Activated CD4-positive, alpha-beta T cell treated with anti-CD3 and anti-CD28 coated beads, Interleukin-2, Interleukin-6, amounts not matched to agents 100 ng/mL and 50 ng/mL, durations not matched to agents 16 hours and 8 hours (primary cell): ENCODE data around the gene GAK.

Source experiments
- DNase-seq: peaks from one replicate; pipeline ENCODE4 v3.0.0-alpha.2; 2020

The GAK gene

DNA sequence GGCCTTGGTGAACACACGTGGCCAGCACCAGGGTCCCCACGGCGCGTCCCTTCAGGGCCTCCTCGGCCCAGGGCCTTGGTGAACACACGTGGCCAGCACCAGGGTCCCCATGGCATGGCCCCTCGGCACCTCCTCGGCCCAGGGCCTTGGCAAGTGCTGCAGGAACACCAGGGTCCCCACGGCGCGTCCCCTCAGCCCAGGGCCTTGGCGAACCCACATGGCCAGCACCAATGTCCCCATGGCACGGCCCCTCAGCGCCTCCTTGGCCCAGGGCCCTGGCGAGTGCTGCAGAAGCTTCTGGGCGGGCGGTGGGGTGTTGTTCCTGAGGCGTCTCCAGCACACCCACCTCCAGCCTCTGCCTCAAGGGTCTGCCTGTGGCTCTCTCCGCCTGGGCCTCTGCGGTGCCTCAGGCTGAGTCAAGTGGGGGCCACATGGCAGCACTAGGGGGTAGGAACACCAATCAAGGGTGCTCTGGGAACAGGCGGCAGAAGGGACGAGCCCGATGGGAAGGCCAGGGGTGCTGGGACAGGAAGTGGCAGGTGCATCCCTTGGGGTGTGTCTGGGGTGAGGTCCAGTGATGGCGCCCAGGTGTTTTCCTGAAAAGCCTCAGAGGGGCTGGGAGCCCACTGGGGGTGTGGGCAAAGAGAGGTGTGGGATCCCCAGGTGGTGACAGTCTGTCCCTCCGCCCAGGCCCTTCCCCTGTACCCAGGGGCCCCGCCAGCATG lies 64.4 kb downstream of the GAK start:
- no peak for DNase-seq

DNA sequence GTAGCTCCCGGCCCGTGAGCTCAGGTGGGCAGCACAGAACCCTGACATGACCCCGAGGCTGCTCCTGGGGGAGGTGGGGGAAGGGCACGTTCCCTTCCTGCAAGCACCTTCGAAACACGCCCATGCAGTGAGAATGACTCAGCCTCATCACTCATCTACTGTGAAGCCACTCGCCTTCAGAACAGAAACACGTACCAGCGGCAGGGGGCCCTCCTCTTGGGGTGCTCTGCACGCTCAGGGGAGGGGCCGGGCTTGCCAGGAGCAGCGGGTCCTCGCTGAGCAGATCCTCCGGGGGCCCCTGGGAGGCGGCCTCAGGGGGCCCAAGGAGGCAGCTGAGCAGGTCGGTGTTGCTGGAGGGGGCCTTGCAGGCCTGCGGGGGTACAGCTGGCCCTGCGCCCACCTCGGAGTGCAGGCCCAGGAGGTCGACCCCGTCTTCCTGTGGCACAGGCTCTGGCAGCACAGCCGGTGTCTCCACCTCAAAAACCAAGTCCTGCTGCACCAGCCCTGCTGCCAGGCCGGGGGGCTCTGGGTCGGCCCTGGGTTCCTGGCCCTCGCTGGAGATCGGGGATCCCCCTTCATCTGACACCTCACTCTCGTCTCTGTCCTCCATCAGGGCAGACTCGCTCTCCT lies 65.2 kb downstream of the GAK start:
- no peak for DNase-seq

DNA sequence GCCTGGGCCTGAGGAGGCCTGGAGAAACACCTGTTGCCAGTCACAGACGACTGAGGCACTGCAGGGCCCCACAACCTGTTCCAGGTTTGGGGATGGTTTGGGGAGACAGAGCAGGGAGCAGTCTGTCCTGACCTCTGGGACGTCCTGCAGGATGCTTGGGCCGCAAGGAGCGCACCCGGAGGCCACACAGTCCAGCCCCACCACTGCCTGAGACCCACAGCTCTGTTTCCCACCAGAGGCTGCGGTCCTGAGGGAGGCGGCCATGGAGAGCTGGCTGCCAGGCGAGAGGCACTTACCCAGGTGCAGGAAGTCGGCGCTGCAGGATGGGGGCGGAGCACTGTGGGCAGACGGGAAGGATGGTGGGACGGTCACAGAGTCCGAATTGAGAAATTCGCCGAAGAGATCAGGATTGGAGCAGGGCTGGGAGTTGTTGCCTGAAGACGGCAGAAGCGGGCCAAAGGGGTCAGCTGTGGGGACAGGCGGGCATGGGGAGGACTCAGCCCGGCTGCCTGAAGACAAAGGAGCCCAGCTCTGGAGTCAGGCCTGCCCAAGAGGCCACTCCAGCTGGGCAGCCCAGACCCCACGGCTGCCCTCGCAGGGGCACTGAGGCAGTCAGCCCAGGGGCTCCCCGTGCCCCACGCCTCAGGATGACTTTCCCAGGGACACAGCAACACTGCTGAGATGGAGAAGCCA lies 65.9 kb downstream of the GAK start:
- DNase-seq, result no peak

DNA sequence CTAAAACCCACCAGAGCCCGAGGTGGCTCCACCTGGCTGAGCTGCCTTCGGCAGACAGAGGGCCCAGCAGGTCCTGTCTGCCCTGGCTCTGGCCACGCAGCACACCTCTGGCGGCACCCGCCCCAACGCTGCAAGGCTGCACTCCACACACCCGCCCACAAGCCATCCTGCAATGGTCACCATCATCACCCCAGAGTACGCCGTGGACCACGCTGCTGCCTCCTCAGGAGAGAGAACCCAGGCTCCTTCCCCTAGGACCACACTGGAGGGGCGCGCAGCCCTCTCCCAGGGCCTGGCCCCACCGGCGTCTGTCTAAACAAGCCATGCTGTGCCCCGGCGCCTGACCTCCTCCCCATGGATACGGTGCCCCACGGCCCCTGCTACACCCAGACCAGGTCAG lies 66.5 kb downstream of the GAK start:
- DNase-seq, result no peak

DNA sequence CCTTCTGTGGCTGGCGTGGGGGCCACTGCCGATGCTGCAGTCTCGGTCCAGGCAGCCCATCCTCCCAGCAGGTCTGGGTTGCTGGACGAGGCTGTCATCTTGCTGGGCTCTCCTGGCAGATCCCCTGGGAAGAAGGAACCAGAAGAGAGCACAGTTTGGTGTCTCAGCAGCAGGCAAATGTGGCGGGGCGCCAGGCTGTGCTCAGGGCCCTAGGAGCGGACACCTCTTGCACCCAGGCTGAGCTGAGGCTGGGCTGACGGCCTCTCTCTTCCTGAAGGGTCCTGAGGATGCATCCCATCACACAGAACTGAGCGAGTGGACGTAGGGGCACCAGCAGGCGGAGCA lies 67.0 kb downstream of the GAK start:
- no peak for DNase-seq

DNA sequence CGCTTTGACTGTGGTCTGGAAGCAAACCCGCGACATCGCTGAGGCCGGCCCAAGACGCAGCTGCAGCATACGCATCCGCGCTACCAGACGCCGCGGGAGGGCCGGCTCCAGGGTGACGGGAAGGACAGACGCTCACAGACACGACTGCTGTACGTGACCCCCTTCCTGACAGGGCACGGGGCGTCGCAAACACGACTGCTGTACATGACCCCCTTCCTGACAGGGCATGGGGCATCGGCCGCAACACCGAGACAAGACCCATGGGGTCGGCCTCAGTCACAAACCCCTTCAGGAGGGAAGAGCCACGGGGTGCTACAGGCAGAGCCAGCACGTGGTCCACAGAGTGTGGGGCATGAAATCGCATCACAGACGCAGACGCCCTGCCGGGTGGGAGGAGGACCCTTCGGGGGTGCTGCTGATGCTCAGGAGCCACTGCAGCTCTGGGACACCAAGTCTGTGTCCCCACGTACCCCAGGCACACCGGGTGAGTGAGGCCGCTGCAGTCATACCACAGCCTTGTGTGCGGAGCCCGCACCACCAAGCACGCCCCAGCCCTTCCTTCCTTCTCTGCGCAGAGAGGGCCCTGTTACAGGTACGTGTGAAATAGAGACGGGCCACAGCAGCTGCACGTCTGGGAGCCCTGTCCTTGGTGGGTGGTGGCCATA lies 67.5 kb downstream of the GAK start:
- DNase-seq, result no peak

DNA sequence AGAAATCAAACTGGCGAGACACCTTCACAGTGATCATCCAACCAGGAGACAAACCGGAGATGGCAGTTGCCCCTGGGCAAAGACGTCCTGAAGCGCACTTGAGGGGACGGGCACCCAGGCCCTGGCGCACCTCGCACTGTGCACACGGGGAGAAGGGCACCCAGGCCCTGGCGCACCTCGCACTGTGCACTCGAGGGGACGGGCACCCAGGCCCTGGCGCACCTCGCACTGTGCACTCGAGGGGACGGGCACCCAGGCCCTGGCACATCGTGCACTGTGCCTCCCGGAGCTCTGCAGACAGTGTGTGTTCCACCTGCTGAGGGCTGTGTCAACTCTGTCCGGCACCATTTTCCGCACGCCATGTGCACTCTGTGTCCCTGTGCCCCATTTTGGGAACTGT lies 71.6 kb downstream of the GAK start:
- no peak for DNase-seq

DNA sequence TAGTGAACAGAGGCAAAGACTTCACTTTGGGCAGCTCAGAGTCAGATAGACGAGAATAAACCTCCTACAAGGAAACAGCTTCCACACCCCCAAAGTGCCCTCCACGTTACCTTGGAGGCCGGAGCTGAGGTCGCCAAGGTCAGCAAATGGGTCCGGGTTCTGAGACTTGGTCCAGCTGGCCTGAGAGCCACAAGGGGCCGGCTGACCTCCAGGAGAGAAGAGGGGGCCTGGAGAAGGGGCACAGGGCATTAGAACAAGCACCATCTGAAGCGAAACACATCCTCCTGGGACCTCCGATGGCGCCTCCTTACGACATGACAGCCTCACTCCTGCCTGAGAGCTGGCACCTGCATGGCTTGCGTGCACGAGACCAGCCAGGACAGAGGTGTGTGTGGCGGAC lies 72.6 kb downstream of the GAK start:
- DNase-seq, result no peak

DNA sequence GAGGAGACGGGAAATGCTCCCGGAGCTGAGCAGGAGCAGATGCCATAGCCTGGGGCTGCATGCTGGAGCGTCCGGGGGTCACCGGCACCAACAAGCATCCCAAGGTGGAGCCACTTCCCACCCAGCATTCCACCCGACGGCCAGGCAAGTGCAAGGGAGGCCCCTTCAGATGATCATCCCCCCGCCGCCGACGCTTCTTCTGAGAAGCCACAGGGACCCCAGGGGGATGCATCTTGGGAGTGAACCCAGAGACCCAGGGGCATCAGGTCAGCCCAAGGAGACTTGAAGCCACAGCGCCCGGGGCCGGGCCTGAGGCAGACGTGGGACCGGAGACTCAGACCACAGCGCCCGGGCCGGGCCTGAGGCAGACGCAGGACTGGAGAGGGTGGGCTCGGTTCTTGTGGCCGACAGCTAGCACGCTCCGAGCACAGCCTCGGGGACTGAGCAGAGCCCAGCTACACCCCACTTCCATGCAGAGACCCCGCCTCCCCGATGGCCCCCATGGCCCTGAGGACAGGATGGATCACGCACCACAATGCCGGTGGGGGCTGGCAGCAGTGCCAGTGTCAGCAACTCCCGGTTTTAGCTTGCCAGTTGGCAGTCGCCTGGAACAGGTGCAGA lies 73.2 kb downstream of the GAK start:
- DNase-seq, result no peak

DNA sequence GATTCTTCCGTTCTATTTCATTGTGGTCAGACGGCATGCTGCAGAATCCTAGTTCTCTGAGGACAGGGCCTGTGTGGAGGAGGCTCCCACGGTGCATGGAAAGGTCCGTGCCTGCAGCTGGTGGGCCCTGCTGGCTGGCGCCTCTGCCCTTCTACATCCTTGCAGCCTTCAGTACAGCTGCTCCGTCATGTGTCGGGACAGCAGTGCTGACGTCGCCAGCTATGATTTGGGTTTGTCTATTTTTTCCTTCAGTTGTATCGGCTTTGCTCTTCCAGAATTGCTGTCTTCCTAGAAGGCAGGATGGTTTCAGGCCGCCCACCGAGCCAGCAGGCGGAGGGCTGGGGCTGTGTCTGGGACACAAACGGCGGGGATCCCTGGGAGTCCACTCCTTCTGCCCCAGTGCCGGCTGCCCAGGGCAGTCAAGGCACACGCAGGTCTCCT lies 74.1 kb downstream of the GAK start:
- no peak for DNase-seq

DNA sequence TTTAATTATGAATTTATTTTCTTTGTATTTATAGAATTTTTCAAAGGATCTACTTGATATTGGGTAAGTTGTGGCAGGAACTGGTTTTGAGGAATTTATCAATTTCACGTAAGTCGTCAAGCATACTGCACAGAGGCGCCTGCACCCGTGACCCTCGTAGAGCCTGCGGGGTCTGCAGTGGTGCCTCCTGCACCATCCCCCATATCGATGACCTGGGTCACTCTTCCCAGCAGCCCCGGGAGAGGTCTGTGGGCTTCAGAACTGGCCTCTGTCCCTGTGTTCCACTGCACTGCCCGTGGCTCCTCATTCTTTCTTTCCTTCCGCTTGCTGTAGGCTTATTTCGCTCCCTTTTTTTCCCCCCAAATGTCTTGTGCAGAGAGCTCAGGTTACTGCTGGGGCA lies 74.7 kb downstream of the GAK start:
- DNase-seq, result no peak

DNA sequence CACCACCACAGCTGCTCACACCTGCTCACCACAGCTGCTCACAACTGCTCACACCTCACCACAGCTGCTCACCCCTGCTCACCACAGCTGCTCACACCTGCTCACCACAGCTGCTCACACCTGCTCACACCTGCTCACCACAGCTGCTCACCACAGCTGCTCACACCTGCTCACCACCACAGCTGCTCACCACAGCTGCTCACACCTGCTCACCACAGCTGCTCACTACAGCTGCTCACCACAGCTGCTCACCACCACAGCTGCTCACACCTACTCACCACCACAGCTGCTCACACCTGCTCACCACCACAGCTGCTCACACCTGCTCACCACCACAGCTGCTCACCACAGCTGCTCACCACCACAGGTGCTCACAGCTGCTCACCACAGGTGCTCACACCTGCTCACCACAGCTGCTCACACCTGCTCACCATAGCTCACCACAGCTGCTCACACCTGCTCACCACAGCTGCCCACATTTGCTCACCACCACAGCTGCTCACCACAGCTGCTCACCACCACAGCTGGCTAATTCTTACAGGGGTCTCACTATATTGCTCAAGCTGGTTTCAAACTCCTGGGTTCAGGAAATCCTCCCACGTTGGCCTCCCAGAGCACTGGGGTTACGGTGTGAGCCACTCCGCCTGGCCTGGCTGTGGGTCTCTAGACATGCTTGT lies 75.8 kb downstream of the GAK start:
- no peak for DNase-seq

DNA sequence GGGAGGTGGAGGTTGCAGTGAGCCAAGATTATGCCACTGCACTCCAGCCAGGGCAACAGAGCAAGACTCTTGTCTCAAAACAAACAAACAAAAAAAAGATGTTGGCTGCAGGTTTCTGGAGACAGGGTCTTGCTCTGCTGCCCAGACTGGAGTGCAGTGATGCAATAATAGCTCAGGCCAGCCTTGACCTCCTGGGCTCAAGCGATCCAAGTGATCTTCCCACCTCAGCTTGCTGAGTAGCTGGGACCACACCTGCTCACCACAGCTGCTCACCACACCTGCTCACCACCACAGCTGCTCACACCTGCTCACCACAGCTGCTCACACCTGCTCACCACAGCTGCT lies 76.3 kb downstream of the GAK start:
- no peak for DNase-seq

DNA sequence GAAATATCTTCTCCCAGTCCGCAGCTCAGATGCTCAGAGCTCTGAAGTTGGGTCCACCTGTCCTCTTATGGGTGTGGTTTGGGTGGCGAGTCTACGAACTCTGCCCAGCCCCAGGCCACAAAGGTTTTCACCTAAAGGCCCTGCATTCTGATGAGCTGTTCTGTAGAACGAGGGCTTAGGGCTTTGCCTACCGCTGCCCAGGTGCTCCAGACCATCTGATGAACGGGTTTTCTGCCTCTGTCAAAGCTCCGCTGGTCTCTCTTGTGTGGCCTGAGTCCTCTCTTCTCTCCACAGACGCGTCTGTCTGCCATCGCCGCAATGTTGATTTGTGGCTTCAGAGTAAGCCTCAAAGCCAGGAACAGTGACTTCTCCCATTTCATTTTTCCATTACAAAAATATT lies 77.8 kb downstream of the GAK start:
- DNase-seq, result no peak

DNA sequence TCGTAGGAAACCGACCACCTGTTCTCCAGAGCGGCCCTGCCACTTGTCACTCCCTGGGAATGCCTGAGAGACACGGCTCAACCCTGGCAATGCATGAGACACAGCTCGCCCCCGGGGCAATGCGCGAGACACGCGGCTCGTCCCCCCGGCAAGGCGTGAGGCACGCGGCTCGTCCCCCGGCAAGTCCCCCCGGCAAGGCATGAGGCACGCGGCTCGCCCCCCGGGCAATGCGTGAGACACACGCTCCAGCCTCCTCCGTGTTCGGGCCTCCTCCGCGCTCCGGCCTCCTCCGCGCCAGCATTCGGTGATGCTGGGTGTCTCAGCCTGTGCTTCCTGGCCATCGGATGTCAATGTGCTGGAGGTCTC lies 78.7 kb downstream of the GAK start:
- no peak for DNase-seq

DNA sequence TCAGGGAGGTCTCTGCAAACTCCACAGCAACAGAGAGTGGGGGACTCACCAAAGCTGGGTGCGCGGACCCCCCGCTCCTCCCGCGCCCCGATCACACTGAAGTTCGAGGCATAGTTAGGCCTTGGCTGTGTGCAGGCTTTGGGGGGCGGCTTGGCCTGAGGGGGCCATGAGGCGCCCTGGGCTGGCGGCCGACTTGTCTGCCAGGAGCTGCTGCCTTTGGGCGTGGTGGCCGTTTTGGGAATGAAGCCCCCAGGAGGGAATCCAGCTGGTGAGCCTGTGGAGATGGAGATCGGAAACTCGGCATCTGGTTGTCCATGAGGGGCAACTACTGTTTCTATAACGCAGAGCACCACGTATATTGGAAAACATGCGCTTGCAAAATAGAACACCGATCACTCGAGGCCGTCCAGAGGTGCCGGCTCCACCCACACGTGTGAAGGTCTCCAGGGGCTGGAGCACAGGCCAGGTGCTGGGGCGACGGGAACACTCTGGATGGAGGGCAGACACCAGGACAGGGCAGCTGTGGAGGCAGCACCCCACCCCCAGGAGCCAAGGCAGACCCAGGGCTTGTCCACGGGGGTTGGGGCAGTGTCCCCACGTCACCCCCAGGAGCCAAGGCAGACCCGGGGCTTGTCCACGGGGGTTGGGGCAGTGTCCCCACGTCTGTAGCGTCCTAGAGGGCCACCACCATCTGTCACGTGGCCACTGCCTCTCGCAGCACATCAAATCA lies 80.2 kb downstream of the GAK start:
- no peak for DNase-seq

DNA sequence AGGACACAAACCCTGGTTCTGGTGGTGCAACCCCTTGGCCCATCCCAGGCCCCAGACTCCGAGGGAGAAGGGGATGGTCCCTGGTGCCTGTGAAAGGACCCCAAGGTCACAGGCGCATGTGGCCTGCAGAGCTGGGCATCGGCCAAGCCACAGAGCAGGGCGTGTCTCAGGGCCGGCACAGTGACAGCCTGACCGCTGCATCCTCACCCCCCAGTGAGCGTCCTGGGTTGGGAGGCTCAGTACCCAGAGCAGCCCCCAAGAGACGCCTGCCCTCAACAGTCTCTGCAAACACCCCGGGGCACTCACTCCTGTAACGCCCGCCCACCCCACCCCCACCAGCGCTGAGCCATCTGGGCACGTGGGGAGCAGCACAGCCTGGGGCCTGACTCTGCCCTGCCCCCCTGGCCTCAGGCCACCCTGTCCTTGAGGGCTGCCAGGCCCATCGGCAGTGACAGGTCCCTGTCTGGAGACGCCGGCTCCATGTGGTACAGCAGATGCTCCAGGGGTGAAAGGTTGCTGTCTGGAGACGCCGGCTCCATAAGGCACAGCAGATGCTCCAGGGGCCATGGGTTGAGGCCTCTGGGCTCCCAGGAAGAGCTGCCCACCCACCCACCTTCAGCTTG lies 81.7 kb downstream of the GAK start:
- no peak for DNase-seq

DNA sequence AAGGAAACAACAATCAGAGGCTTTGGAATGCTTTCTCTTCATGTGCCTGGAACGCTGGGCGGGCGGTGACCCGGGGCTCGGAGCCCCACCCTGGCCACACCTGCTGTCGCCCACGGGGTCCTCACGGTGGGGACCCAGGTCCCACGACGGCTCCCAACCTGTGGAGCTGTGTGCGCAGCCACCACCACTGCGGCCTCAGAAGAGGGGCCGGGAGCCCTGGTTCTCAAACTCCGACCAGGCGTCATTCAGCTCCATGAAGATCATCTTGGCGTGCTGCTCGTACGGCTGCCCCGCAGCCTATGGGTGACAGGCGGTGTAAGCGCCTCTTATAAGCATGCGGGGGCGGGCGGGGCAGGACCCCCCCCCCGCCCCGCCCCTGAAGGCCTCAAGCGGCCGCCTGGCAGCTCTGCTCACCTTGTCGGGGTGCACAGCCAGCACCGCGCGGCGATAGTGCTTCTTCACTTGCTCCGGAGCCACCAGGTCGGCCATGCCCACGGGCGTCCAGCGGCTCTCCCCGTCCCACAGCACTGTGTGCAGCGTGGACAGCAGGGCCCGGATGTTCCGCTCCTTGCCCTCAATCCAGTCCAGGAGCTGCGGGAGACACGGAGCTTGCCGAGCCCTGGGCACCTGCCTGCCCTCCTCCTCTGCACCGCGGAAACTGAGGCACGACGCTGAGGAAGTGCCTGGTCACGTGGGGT lies 82.5 kb downstream of the GAK start:
- DNase-seq, result no peak

DNA sequence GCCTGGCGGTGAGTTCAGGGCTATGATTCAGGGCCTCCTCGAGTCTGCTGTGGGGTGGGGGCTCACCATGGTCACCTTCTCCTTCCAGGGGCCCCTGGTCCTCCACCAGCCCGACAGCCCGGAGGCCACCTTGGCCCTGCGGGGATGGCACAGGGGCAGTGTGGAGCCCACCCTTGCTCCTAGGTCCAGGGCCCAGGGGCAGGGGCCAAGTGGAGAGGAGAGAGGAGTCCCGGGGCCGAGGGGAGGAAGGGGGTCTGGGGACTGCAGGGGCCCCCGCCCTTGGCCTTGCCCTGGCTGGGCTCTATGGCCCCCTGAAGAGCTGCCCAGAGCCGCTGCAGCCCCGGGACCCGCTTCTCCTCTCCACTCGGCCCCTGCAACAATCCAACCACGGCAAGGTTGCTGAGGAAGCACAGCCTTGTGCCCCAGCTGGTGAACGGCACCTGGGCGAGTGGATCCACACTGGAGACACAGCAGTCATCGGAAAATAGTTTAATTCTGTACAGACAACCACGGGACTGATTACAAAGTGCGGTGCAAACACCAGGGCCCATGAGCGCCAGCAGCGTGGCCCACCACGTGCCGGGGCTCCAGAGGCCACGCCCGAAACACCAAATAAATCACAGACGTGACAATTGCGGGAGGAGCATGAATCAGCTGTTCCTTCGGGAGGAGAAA lies 83.2 kb downstream of the GAK start:
- no peak for DNase-seq

DNA sequence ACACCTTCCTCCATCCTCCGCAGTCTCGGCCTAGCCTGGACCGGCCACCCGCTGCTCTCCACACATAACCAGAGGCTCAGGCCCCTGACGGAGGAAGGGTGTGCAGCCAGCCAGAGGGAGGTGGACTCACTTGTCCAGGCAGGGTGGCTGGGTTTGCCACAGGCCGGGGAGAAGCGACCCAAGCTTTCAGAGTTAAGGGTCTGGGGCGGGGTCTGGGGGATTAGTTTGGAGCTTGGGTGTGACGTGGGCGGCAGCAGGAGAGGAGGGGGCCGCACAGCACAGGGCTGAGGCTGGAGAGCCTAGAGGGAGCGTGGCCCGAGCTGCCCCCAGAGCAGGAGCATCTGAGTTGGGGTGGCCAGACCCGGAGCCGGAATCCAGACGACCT lies 83.8 kb downstream of the GAK start:
- no peak for DNase-seq

DNA sequence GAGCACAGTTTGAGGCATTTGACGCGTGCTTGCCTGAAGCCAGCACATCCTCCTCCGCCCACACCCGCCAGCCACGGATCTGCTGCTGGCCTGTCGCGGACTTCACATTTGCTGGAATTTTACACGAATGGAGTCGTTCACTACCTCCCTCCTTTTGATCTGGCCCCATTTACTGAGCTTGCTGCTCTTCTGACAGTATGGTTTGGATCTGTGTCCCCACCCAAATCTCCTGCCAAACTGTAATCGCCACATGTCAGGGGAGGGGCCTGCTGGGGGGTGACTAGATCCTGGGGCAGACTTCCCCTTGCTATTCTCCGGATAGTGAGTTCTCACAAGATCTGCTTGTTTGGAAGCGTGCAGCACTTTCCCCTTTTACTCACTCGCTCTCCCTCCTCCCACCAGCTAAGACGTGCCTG lies 86.3 kb downstream of the GAK start:
- no peak for DNase-seq
